AG08396 (cell line): ENCODE data around the gene ZNF609.

Experiments used
- DNase-seq: peaks from one replicate; pipeline ENCODE4 v3.0.0; 2012; ENCODE audit warnings: low spot score, mixed read lengths

Gene ZNF609, protein sequence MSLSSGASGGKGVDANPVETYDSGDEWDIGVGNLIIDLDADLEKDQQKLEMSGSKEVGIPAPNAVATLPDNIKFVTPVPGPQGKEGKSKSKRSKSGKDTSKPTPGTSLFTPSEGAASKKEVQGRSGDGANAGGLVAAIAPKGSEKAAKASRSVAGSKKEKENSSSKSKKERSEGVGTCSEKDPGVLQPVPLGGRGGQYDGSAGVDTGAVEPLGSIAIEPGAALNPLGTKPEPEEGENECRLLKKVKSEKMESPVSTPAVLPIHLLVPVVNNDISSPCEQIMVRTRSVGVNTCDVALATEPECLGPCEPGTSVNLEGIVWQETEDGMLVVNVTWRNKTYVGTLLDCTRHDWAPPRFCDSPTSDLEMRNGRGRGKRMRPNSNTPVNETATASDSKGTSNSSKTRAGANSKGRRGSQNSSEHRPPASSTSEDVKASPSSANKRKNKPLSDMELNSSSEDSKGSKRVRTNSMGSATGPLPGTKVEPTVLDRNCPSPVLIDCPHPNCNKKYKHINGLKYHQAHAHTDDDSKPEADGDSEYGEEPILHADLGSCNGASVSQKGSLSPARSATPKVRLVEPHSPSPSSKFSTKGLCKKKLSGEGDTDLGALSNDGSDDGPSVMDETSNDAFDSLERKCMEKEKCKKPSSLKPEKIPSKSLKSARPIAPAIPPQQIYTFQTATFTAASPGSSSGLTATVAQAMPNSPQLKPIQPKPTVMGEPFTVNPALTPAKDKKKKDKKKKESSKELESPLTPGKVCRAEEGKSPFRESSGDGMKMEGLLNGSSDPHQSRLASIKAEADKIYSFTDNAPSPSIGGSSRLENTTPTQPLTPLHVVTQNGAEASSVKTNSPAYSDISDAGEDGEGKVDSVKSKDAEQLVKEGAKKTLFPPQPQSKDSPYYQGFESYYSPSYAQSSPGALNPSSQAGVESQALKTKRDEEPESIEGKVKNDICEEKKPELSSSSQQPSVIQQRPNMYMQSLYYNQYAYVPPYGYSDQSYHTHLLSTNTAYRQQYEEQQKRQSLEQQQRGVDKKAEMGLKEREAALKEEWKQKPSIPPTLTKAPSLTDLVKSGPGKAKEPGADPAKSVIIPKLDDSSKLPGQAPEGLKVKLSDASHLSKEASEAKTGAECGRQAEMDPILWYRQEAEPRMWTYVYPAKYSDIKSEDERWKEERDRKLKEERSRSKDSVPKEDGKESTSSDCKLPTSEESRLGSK (N-terminal part only)

GRCh38 chr15:64460206-64460723 lies at the start of gene ZNF609:
Gene ZNF609, plus strand, starts transcription at chr15:64460578. Its CDS starts 38,842 bp downstream, at chr15:64499420.
- DNase-seq, result peak; percentile 96

DNA sequence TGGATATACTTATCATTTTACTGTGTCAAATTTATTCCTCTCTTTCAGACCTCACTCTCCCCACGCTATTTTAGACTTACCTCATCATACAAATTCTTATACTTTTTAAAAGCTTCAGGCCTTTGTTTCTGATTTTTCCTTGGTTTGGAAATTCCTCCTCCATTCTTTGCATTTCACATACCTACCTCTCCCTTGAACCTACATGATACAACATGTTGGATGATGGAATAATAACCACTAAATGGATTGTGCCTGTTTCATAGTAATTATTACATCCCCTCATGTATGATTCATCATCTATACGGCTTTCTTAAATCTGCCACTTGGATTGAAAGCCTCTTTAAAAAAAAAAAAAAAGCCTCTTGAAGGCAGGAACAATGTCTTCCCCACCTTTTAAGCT lies 48.2 kb upstream of the ZNF609 start:
- DNase-seq, result no peak

GRCh38 chr15:64422697-64423096 lies 37.7 kb upstream of the ZNF609 start:
- DNase-seq, result no peak

- no peak for DNase-seq
Measured at GRCh38 chr15:64423970-64424369, 36.4 kb upstream of the ZNF609 start.

- no peak for DNase-seq
Measured at GRCh38 chr15:64425221-64425620, 35.2 kb upstream of the ZNF609 start.

- no peak for DNase-seq
Measured at GRCh38 chr15:64426845-64427465, 33.4 kb upstream of the ZNF609 start.

DNA sequence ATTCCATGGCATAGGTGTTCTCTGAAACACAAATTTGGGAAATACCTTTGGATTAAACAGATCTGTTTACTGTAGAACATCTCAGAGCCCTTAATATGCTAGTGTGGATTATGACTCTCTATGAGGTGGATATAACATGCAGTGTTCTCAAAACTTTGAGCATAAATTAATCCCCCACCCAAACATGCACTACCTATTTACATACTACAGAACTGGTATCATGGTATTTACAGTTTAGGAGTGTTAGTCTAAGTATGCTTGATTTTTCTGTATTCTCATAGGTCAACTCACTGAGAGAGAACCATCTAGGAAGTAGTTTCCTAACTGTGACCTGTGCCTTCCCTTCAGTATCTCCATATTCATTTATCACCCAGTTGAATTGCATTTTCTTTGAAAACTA lies 30.9 kb upstream of the ZNF609 start:
- no peak for DNase-seq

DNA sequence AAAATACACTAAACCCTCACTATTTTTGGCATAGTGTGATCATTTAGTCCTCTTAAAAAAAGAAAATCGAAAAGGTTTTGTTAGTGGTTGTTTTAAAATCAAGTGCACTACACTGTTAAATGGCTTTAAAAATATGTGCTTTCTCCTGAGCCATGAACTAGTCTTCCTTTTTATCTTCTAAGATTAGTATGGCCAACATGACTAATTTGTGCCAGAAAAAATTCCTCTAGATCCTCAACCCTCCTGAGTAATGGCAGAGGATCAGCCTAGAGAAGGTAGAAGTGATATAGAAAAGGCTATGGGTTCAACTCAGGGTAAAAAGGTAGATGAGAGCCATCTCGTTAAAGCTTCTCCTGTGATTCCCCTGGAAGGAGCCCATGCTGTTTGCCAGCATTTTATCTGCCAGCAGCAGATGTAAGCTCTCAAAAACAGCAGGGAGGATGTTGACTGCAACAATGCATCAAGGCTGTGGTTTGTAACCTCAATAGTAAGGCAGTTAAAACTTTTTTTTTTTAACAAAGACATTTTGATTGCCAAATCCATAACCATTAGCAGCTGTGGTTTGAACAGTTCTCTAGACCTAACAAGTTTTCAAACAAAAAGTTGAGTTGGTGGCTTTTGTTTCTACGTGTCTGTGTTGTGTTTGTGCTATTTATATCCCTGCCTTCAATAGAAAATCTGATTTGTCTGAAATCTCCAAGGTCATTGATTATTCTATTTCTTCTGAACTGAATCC lies 30.2 kb upstream of the ZNF609 start:
- peak; percentile 59 for DNase-seq

DNA sequence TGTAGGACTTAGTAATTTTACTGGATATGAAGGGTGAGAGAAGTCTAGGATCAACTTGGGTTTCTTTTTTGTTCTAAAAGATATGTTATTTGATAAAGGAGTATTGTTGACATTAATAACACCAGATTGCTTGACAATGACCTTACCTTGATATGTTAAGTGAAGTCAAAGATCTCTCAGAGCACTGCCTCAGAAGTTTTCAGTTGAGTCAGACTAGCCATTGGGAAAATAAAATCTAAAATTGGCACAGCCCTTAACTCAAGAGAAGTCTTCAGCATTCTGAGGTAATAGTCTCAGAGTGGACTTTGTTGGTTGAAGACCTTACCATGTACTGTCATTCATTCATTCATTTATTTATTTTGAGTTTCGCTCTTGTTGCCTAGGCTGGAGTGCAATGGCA lies 22.4 kb upstream of the ZNF609 start:
- DNase-seq, result no peak

GRCh38 chr15:64438653-64439447 lies 21.5 kb upstream of the ZNF609 start:
- no peak for DNase-seq

DNA sequence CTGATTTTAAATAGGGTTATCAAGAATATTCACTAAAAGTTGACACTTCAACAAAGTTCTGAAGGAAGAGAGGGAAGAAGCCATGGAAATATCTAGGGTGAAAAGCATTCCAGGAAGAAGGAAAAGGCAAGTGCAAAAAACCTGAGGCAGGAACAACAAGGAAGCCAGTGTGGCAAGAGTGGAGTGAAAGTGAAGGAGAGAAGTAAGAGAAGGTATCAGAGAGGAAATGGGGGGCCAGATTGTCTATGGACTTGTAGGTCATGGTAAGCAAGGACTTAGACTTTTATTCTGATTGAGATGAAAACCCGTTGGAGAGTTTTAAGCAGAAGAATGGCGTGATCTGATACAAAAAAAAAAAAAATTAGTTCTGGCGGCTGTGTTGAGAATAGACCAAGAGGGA lies 18.5 kb upstream of the ZNF609 start:
- DNase-seq, result no peak

GRCh38 chr15:64443016-64443415 lies 17.4 kb upstream of the ZNF609 start:
- no peak for DNase-seq

DNA sequence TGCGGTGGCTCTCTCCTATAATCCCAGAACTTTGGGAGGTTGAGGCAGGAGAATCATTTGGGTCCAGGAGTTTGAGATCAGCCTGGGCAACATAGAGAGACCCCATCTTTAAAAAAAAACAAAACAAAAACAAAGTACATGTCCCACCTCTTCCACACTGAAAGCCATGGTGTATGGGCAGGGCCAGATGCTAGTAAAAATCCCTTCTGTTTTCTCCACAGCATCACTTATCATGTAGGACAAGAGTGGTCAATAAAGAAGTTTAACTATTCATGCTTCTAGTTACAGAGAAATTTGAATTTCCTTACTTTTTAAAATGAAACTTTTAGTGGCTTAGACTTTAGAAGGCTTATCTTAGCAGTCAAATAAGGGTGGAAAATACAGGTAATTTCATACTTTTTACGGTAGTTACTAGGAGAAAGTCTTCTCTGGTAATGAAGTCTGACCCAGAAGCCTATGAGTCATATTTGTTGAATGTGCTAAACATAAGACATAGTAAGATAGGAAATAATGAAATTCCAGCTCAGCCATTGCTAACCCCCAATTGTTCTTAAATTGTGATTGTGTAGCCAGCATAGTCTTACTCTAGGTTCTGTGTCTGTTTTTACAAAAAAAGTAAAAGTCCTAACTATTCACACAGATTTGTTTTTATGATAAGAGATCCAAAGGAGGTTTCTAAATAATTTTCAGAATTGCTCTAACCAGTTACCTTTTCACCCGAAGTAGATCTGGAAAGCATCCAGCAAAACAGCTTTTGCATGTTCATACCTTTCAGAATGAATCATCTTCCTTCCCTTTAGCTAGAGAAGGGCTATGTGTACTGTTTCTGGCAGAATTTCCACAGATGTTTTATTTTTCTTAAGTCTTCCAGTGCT lies 16.4 kb upstream of the ZNF609 start:
- DNase-seq, result peak; percentile 46

- DNase-seq, result no peak
Measured at GRCh38 chr15:64444836-64445235, 15.5 kb upstream of the ZNF609 start.

DNA sequence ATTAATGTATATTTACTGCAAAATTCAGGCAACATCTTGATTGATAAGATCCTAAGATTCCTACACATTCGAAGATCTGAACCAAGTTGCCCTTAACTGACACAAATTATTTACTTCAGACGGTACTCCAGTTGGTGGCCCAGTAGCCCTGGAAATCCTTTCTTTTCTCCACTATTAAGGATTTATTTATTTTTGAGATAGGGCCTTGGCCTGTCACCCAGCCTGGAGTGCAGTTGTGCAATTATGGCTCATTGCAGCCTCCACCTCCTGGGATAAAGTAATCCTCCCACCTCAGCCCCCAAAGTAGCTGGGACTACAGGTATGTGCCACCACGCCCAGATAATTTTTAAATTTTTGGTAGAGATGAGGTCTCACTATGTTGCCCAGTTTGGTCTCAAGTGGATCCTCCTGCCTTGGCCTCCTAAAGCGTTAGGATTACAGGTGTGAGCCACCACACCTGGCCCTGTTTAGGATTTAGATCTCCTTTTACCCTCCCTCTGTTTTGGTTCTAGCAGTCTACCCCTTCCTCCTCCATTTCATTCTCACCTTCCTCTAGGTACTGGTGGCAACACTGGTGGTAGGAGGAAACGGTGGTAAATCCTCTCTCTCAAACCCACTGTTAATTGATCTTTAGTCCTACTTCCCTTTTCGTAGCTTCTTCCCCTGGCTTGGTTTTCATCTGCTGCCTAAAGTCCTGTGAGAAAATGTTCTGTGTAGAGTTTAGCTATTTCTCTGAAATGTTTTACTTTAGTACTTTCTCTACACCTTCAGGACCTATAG lies 12.7 kb upstream of the ZNF609 start:
- no peak for DNase-seq

- DNase-seq, result peak; percentile 15
Measured at GRCh38 chr15:64452988-64453688, 7.2 kb upstream of the ZNF609 start.

DNA sequence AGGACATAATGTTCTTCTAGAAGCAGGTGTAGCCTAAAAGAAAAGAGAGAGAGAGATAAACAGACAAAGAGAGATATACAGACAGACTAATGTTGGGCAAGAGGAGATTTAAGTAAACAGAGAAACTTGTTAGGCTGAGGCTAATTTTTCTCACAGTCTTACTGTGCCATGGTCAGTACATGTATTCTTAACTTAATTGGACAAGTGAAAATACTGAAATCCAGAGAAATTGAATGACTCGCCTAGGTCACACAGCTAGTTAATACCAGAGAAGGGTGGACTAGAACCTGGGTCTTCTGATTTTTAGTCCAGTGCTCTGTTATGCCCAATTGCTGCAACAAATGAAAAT lies 6.7 kb upstream of the ZNF609 start:
- DNase-seq, result no peak

DNA sequence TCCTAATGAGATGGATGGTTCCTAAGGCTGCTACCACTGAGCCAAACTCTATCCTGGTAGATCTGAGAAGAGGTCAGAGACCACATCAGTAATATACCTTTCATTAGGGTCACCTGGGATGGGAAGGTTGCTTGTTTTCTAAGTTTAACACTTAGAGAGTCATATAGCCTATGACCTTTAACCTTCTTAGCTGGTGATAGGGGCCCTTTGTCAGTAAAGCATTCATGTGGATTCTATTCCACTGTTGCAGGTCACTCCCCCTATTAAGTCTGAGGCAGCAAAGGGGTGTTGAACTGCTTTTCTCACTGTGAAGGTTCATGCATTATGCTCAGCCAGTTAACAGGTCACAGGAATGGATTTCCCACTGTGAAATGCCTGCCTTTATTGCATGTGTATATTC lies 6.1 kb upstream of the ZNF609 start:
- no peak for DNase-seq
